GM19193 (cell line): ENCODE data around the gene RFX3.

Experiments
- POLR2A ChIP-seq: IDR thresholded peaks from 4 replicates; pipeline ENCODE4 v1.6.1; 2011; ENCODE audit not compliant: insufficient read depth, insufficient read length; ENCODE audit errors: extremely low read depth

Gene RFX3

DNA sequence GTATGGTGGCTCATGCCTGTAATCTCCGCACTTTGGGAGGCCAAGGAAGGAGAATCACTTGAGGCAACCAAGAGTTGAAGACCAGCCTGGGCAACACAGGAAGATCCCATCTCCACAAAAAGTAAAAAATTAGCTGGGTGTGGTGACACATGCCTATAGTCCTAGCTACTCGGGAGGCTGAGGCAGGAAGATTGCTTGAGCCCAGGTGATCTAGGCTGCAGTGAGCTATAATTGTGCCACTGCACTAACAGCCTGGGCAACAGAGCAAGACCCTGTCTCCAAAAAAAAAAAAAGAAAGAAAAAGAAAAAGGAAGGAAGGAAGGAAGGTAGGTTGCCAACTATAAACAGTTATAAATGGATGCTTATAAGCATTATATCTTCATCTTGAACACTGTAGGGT is 51.0 kb downstream of the RFX3 start:
- no peak for TF ChIP-seq POLR2A

DNA sequence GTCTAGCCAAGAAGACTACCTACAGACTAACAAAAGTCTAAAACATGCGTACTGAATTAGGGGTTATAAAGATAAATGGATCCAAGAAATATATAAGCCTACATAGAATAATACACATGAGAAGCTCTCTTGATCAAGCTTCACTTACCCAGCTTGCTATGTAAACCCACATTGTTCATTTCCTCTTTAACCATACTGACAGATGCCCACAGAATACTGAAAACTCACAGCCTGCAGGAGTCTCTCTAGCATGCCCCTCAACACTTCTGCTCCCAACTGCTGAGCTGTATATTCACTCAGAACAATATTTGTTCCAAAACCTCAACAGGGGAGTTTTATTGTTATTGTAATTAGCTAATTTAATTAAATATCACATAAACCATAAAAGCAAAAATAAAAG is 52.4 kb downstream of the RFX3 start:
- TF ChIP-seq POLR2A, result no peak

DNA sequence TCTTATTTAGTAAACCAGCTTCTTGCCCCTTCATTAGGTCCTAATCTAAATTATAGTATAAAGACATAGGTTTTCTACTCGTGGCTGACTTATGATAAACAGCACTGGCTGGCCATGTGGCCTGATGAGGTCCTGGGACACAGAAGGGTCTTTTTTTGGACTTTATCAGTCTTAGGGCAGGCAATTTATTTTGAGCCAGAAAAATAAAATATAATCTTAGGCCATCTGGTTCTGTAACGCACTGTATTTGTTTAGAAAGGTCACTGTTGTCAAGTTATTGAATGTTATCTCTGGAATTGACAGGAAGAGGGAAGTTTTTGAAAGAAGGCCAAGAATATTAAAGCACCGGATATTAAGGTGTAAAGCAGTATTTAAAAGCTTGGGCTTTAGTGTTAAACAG is 53.9 kb downstream of the RFX3 start:
- no peak for TF ChIP-seq POLR2A

DNA sequence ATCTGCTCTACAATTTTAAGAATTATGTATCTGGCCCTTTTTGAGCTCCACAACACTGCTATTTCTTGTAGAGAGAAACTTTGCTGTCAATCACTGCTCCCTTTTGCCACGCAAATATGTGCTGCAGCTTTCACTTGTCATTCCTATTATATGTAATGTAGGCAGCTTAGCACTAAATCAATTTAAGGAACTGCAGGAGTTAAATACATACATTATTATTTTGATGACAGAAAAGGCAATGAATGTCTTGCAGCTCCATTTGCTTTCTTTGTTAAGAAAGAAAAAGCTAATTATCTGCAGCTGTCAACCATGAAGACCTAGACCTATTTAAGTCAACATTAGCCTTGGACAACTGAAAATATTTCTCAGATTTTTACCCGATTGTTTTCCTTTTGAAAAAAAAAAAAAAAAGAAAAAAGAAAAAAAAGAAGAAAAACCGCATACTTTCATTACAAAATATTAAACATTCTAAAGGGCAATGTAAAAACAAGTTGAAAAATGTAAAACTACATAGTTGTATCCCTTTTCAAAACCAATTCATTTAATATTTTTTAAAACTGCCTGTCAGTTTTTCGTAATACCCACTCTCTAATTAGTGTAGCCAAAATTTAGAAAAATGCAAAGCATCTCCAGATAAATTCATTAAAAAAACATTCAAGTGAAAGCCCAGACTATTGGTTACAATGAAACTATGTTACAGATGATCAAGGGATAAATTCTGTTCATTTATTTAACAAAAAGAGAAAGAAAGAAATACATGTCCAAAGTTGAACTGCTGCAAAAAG is 57.2 kb downstream of the RFX3 start:
- no peak for TF ChIP-seq POLR2A

DNA sequence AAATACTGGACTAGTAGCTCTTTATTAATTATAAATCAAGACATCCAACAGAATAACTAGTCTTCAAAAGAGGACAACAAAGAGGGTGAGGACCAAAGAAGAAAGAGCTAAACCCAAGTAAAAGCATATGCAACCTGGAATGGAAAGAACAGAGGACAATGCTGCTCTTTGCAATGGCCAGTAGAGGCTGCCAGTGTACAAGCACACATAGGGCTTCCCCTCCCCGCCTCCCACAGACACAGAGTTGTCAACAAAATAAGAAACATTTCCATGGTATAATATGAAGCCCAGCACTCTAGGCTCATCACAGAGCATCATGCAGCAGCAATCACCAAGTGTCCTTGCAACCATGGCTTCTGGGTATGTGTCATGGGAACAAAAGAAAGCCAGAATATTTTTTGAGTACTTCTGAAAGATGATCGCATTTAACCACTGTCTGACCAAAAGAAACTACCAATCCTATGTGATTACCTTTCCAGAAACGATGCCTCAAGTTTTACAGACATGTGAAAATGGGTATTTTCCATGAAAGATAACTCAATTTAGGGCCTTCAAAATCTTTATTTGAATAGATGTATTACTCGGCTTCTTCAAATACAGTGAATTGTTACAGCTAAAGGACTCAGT is 58.1 kb downstream of the RFX3 start:
- TF ChIP-seq POLR2A, result no peak

DNA sequence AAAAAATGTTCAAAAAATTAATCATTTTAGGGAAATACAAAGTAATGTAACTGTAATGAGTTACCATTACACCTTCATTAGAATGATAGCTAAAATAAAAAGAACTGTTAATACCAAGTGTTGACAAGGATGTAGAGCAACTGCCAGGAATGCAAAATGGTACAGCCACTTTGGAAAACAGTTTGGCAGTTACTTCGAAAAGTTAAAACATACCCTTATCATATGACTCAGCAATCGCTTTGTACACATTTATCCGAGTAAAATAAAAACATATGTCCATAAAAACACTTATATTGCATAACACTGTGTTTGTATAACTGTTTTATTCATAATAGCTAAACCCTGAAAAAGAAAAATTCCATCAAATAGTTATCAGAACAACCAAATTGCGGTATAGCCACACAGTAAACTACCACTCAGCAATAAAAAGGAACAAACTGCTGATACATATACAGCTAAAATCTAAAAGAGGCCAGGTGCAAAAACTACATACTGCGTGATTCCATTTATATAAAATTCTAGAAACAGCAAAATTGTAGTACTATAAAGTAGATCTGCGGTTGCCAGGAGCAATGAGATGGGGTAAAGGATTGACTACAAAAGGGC is 61.7 kb downstream of the RFX3 start:
- no peak for TF ChIP-seq POLR2A

DNA sequence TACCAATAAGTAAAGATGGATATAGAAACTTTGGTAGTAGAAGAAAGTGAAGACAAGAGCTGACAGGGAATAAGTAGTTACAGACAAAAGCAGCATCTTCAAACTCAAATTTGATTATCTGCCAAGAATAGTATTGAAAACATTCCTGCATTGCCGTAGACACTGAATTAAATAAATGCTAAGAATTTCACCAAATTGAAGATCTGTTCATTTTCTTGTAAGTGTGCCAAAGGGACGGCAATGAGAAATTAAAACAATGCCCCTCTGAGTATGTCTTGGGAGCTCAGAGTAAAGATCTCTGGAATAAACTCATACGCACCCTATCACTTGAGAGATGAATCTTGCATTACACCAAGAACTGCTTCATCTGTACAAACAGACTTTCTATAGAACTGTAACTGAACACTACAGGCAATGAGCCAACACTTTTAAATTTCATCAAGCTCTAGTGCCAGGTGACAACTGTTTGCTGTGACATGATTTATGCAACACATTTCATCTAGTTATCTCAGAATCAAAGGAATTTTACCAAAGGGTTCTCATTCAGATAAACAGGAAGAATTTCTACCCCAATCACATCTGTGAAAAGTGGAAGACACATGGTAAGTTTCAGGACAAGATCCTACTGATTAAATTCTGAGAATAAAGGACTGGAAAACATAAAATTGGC is 66.9 kb downstream of the RFX3 start:
- no peak for TF ChIP-seq POLR2A

DNA sequence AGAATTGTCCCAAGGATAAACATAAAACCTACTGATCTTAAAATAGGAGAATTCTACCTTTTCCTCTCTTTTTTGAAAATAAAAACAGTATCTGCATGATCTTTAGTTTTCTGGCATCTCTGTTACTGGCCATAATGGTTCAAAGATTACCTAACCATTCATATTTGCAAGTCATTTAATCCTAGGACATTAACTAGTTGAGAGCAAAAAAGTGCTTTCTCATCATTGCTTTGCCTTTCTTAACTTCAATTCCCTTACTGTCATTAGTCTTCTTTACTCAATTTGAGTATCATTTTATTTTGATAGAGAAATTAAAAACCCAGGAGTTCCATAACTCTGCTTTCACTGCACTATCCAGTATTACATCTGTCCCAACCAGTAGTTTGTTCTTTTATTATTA is 68.6 kb downstream of the RFX3 start:
- no peak for TF ChIP-seq POLR2A

DNA sequence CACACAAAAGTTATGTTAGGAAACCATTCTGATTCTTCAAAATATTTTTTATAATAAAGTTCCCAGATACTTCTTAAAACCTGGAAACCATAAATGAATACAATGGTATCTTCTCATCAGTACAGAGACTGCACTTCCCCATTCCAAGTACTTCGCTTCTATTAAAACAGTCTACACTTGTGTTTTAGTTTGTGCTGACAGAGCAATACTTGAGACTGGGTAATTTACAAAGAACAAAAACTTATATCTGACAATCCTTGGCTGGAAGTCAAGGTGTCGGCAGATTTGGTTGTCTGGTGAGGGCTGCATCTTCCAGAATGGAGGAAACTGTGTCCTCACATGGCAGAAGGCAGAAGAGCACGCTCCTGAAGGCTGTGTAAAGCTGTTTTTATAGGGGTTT is 70.1 kb downstream of the RFX3 start:
- TF ChIP-seq POLR2A, result no peak

DNA sequence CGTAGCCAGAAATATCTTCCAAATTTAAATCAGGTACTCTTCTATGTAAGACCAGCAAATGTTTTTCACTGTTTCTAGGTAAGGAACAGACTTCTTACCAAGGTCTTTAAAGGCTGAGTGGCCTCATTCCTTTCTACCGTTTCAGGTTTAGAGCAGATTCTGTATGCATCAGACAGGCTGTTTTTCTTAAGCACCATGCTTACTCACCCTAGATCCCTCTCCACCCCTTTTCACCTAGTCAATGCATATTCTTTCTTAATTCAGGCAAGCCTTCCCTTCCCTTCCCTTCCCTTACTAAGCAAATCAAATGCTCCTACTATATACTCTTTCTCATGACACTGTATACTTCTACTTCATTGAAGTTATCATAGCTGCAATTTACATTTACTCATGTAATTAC is 70.7 kb downstream of the RFX3 start:
- TF ChIP-seq POLR2A, result no peak

DNA sequence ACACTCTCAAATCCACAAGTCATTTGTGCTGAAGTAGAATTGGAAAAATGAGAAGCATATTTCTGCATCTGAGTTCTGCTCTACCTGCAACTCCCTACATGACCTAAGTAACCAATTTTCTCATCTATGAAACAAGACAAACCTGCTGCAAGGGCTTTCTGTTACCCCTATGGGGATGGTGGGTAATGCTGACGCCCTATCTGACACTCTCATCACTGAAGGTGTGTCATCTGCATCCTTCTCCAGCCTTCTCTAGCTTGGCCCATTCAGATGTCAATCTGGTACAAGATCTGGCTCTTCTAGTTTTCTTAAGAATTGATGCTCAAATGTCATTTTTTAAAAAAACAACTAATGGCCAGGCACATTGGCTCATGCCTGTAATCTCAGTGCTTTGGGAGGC is 73.8 kb downstream of the RFX3 start:
- no peak for TF ChIP-seq POLR2A

DNA sequence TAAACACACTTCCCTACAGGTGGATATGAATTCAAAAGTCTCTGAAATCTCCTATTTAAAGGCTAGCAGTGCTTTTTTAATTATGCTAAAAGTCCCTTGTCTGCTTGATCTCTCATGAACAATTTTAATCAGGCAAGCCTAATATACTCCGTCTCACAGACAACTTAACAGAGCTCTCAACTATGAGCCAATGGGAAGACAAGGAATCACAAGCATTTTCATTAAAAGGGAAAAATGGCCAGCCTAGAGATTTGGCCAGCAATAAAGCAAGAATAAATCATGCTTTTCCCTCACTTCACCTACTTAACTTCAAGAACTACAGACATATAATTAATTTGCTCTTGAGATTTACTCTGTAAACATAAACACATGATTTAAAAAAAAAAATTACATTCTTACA is 78.0 kb downstream of the RFX3 start:
- TF ChIP-seq POLR2A, result no peak

DNA sequence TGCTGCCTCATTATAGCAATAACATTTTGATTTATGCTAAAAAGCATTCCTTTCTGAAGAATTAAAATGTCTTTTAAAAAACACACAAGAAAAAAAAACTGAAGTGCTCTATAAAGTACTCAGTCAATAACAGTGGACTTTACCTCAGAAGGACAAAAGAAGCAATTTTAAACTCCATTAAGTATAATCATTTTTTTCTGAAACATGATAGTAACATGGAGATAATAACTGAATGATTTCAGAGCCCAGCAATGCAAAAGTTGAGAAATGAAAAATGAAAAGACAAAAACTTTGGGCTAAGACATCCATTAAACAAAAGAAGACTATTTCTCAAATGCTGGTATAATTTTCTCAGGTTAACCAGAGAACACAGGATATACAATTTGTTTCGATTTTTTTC is 78.7 kb downstream of the RFX3 start:
- no peak for TF ChIP-seq POLR2A

DNA sequence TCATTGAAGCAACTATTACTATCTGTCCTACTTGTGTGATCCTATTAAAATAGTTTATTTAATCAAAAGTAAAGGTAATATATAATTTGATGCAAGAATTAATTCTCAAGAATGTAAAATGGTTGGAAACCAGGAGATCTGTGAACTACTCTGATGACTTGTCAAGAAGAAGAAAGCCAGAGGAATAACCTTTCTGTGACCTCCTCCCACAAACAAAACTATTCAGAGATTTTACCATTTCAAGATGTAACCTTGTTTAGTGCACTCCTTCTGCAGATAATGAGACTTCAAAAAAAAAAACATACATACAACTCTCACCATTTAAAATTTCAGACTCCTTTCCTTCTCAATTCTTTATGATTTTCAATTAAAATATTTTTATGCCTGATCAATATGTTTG is 79.5 kb downstream of the RFX3 start:
- TF ChIP-seq POLR2A, result no peak

DNA sequence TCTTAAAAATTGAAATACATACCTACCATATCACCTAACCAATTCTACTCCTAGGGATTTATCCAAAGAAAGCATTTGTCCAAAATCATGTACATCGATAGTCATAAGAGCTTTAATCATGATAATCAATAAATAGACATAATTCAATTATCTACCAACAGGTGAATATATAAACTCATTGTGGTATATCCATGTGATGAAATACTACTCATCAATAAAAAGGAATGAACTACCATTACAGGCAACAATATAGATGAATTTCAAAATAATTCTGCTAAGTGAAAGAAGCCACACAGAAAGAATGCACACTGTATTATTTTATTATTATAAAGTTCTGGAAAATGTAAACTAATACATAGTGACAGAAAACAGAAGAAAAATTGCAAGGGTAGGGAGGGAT is 81.8 kb downstream of the RFX3 start:
- TF ChIP-seq POLR2A, result no peak
